SU-DHL-6 (cell line): Measurements from ENCODE around the gene POLR3B.

Experiments used
- CTCF ChIP-seq: fragments of 200-600 bp; sonication (generic); IDR thresholded peaks from one replicate; pipeline ENCODE4 v1.5.1; 2017; ENCODE audit warnings: antibody characterized with exemption, mild to moderate bottlenecking, low read length, moderate library complexity; ENCODE audit not compliant: insufficient read depth, poor library complexity, severe bottlenecking
- EZH2phosphoT487 ChIP-seq: fragments of 200-600 bp; sonication (generic), shearing (Covaris generic); conservative IDR thresholded peaks from 2 replicates; pipeline ENCODE4 v1.6.1; 2018; ENCODE audit warnings: mild to moderate bottlenecking, antibody characterized with exemption, low read length, moderate library complexity, mixed read lengths

GRCh38 chr12:106461730-106462129 is 104.2 kb downstream of the POLR3B start:
- no peak for TF ChIP-seq CTCF
- no peak for TF ChIP-seq EZH2phosphoT487
